Lower lobe of right lung (tissue), 2 donors: ENCODE results near the gene PTGES3. TPM values are rescaled to one million over a fixed set of nuclear protein-coding genes. Genes with fewer than 3 reads are reported as not detected.
A peak's percentile ranks its signal among the peaks of the same experiment; 100 is the strongest.

ENCODE experiments used
- ATAC-seq, 2 donors: fragments of 200-7000 bp; cut with Tn5 transposase; one replicate each; pipeline ENCODE4 v1.9.1; 2020 to 2022; ENCODE audit warnings: mild to moderate bottlenecking in 2 of 2, moderate library complexity in 2 of 2
- DNase-seq: peaks from one replicate; pipeline ENCODE4 v3.0.0-alpha.2; 2020
- H3K27ac ChIP-seq: fragments of 200-600 bp; one replicate; pipeline ENCODE4 v1.8.0; 2022
- H3K27me3 ChIP-seq: fragments of 200-600 bp; one replicate; pipeline ENCODE4 v1.8.0; 2022; ENCODE audit warnings: low read depth
- H3K36me3 ChIP-seq: fragments of 200-600 bp; one replicate; pipeline ENCODE4 v1.8.0; 2022; ENCODE audit warnings: mild to moderate bottlenecking
- H3K4me1 ChIP-seq: fragments of 200-600 bp; one replicate; pipeline ENCODE4 v1.8.0; 2022
- H3K4me3 ChIP-seq: fragments of 200-600 bp; one replicate; pipeline ENCODE4 v1.8.0; 2022; ENCODE audit warnings: mild to moderate bottlenecking
- H3K9me3 ChIP-seq: fragments of 200-600 bp; one replicate; pipeline ENCODE4 v1.8.0; 2022
- CTCF ChIP-seq: fragments of 200-600 bp; IDR thresholded peaks from one replicate; pipeline ENCODE4 v1.8.0; 2022; ENCODE audit warnings: antibody characterized with exemption, mild to moderate bottlenecking
- intact Hi-C: fragments of 100-400 bp; cut with DNase I; formaldehyde crosslinking; loops from one replicate; pipeline ENCODE4 v1.11.0; 2022
- total RNA-seq: library from RNA; stranded (reverse); fragmentation: NEBNext Ultra II Directional; extraction: Animal tissue kit (Norgen Biotek cat#: 25700); gene quantifications from one replicate; pipeline ENCODE4 v1.2.1, GENCODE V29; 2021
- donor health status: DM: no; HTN: yes; CAD: no; lungs with severe emphysema.

Gene PTGES3
- total RNA-seq, 1 donor from 2014 or later: 198 TPM

GRCh38 chr12:56636675-56637540 is 51.2 kb downstream of the PTGES3 start:
- no peaks in the 10 kb centered on the region for H3K27me3 ChIP-seq
- DNase-seq (peak; percentile 97), ATAC-seq (peak; percentile 77 to 89)
- intact Hi-C loops: no loop called here
- H3K36me3 ChIP-seq: peaks cover 45% of the 10 kb centered on the region
- H3K9me3 ChIP-seq: no peaks in the 10 kb centered on the region
- H3K4me3 ChIP-seq: peak overlapping the region; percentile 92
- peaks cover 43% of the 10 kb centered on the region for H3K4me1 ChIP-seq
- peak overlapping the region; percentile 91 for H3K27ac ChIP-seq
- peak; percentile 59 for TF ChIP-seq CTCF

GRCh38 chr12:56635806-56636674 is 52.0 kb downstream of the PTGES3 start:
- Histone ChIP-seq H3K27me3 (no peaks in the 10 kb centered on the region), H3K27ac (peak overlapping the region; percentile 91), H3K36me3 (peaks cover 36% of the 10 kb centered on the region), H3K4me1 (peaks cover 52% of the 10 kb centered on the region), H3K9me3 (no peaks in the 10 kb centered on the region), H3K4me3 (peak overlapping the region; percentile 92)
- ATAC-seq (peak; percentile 89 to 90), DNase-seq (peak; percentile 90)
- intact Hi-C loops: no loop called here
- TF ChIP-seq CTCF: no peak

GRCh38 chr12:56634837-56635791 is 53.0 kb downstream of the PTGES3 start:
- TF ChIP-seq CTCF: peak; percentile 40
- peak overlapping the region; percentile 92 for H3K4me3 ChIP-seq

GRCh38 chr12:56634242-56634836 is 53.7 kb downstream of the PTGES3 start:
- DNase-seq: peak; percentile 75
- H3K4me3 ChIP-seq: peak overlapping the region; percentile 92
- no peaks in the 10 kb centered on the region for H3K9me3 ChIP-seq
- peaks cover 19% of the 10 kb centered on the region for H3K36me3 ChIP-seq
- no peaks in the 10 kb centered on the region for H3K27me3 ChIP-seq
- H3K27ac ChIP-seq: peak overlapping the region; percentile 91
- peak; percentile 9 to 44 for ATAC-seq
- peaks cover 60% of the 10 kb centered on the region for H3K4me1 ChIP-seq
- TF ChIP-seq CTCF: no peak
- intact Hi-C loops: no loop called here

More at GRCh38 chr12:56634837-56635791, 53.0 kb downstream of the PTGES3 start:
- no peaks in the 10 kb centered on the region for H3K27me3 ChIP-seq
- peak overlapping the region; percentile 91 for H3K27ac ChIP-seq
- intact Hi-C loops: no loop called here
- H3K36me3 ChIP-seq: peaks cover 27% of the 10 kb centered on the region
- peak; percentile 79 for DNase-seq
- peak; percentile 61 to 68 for ATAC-seq
- peaks cover 60% of the 10 kb centered on the region for H3K4me1 ChIP-seq
- no peaks in the 10 kb centered on the region for H3K9me3 ChIP-seq
